Suprapubic skin (tissue), 4 donors: Measurements from ENCODE around the gene NOA1. TPM values are rescaled to one million over a fixed set of nuclear protein-coding genes. Genes with fewer than 3 reads are reported as not detected.

Source experiments
- DNase-seq, 2 donors: peaks; one replicate each; pipeline ENCODE4 v3.0.0-alpha.2; 2019; ENCODE audit warnings: low spot score in 2 of 2
- H3K27ac ChIP-seq: fragments of 200-600 bp; sonication (generic); one replicate; pipeline ENCODE4 v1.5.1; 2019
- H3K27me3 ChIP-seq: fragments of 200-600 bp; sonication (generic); one replicate; pipeline ENCODE4 v1.5.1; 2019
- H3K36me3 ChIP-seq: fragments of 200-600 bp; sonication (generic); one replicate; pipeline ENCODE4 v1.5.1; 2019
- H3K4me1 ChIP-seq: fragments of 200-600 bp; sonication (generic); one replicate; pipeline ENCODE4 v1.5.1; 2019
- H3K4me3 ChIP-seq: fragments of 200-600 bp; sonication (generic); one replicate; pipeline ENCODE4 v1.5.1; 2019; ENCODE audit warnings: mild to moderate bottlenecking
- H3K9me3 ChIP-seq: fragments of 200-600 bp; sonication (generic); one replicate; pipeline ENCODE4 v1.5.1; 2019
- CTCF ChIP-seq, 2 donors: fragments of 200-600 bp in 1 of 2; fragments of 450-650 bp in 1 of 2; sonication (generic) in 1 of 2; IDR thresholded peaks; one replicate each; pipeline ENCODE4 v1.5.1; 2016 to 2019; ENCODE audit warnings: antibody characterized with exemption in 2 of 2, mild to moderate bottlenecking in 1 of 2, moderate library complexity in 1 of 2
- EP300 ChIP-seq: sonication (generic); formaldehyde crosslinking; IDR thresholded peaks from one replicate; pipeline ENCODE4 v1.6.1; 2017; ENCODE audit warnings: antibody characterized with exemption
- POLR2A ChIP-seq, 2 donors: fragments of 450-650 bp; IDR thresholded peaks; one replicate each; pipeline ENCODE4 v1.6.1; 2017; ENCODE audit warnings: antibody characterized with exemption in 2 of 2, mild to moderate bottlenecking in 2 of 2, moderate library complexity in 2 of 2
- POLR2AphosphoS5 ChIP-seq, 3 donors: sonication (generic); formaldehyde crosslinking; IDR thresholded peaks; one replicate each; pipeline ENCODE4 v1.6.1; 2017; ENCODE audit warnings: antibody characterized with exemption in 3 of 3
- WGBS: methylation state at CpG from one replicate; pipeline ENCODE4 v1.1.5; 2018; 5-methylcytosine and 5-hydroxymethylcytosine counted together
- total RNA-seq, 4 donors: library from RNA; depleted of rRNA; stranded (reverse); fragments of >200 nt; gene quantifications; one replicate each; pipeline ENCODE4 v1.1.0, GENCODE V29; 2016

NOA1 gene
- 10 to 100 TPM; 26.8 to 32.3 (median 30.1) TPM for total RNA-seq

GRCh38 chr4:56977321-56978012 is at the start of gene NOA1:
Gene NOA1, minus strand, starts transcription at chr4:56977606. Its CDS starts 21 bp downstream, at chr4:56977585.
- H3K9me3 ChIP-seq, result peaks cover 4% of the 10 kb centered on the region
- DNase-seq, result peak; percentile 97 to 99
- peak within 1 kb of the TSS; percentile 69 for H3K4me3 ChIP-seq
- peak within 1 kb of the TSS; percentile 93 for H3K27ac ChIP-seq
- WGBS, result 1% methylated on average over 31 of the region's 51 CpGs
- peaks cover 56% of the 10 kb centered on the region for H3K4me1 ChIP-seq
- no peaks in the 10 kb centered on the region for H3K27me3 ChIP-seq
- H3K36me3 ChIP-seq, result peaks cover 23% of the 10 kb centered on the region
- TF ChIP-seq CTCF (IDR thresholded peaks at IDR 0.05) (no peak), EP300 (no peak), POLR2AphosphoS5 (IDR thresholded peaks at IDR 0.05) (peak in 1 of 3 donors; percentile 25), POLR2A (IDR thresholded peaks at IDR 0.05) (peak in 1 of 2 donors; percentile 56)

- Histone ChIP-seq H3K36me3 (peaks cover 90% of the 10 kb centered on the region), H3K9me3 (no peaks in the 10 kb centered on the region), H3K27me3 (no peaks in the 10 kb centered on the region), H3K4me1 (no peaks in the 10 kb centered on the region), H3K4me3 (no peak overlapping the region), H3K27ac (no peak overlapping the region)
- 84% methylated on average over 4 of the region's 4 CpGs for whole genome bisulfite sequencing
- no peak for TF ChIP-seq CTCF (IDR thresholded peaks at IDR 0.05)
- no peak for DNase-seq
These were observed 45.7 kb upstream of the NOA1 start for GRCh38 chr4:57023104-57023503.

GRCh38 chr4:57020467-57021101 is 43.2 kb upstream of the NOA1 start:
- Histone ChIP-seq H3K4me1 (no peaks in the 10 kb centered on the region), H3K27ac (no peak overlapping the region), H3K9me3 (no peaks in the 10 kb centered on the region), H3K36me3 (peaks cover 86% of the 10 kb centered on the region), H3K27me3 (no peaks in the 10 kb centered on the region), H3K4me3 (no peak overlapping the region)
- no peak for TF ChIP-seq POLR2A (IDR thresholded peaks at IDR 0.05)
- TF ChIP-seq EP300, result no peak
- no peak for TF ChIP-seq POLR2AphosphoS5 (IDR thresholded peaks at IDR 0.05)
- no peak for TF ChIP-seq CTCF (IDR thresholded peaks at IDR 0.05)
- no peak for DNase-seq
- 97% methylated on average over 5 of the region's 5 CpGs for WGBS

- Histone ChIP-seq H3K4me3 (no peak overlapping the region), H3K4me1 (no peaks in the 10 kb centered on the region), H3K27me3 (no peaks in the 10 kb centered on the region), H3K9me3 (no peaks in the 10 kb centered on the region), H3K36me3 (peaks cover 86% of the 10 kb centered on the region), H3K27ac (no peak overlapping the region)
- DNase-seq, result no peak
- TF ChIP-seq CTCF (IDR thresholded peaks at IDR 0.05) (no peak), POLR2A (IDR thresholded peaks at IDR 0.05) (no peak), POLR2AphosphoS5 (IDR thresholded peaks at IDR 0.05) (no peak), EP300 (no peak)
These were observed 41.6 kb upstream of the NOA1 start for GRCh38 chr4:57018980-57019379.

GRCh38 chr4:57013543-57014120 is 36.2 kb upstream of the NOA1 start:
- no peaks in the 10 kb centered on the region for H3K9me3 ChIP-seq
- H3K27ac ChIP-seq, result no peak overlapping the region
- DNase-seq, result no peak
- H3K36me3 ChIP-seq, result peaks cover 89% of the 10 kb centered on the region
- 85% methylated on average over 4 of the region's 4 CpGs for WGBS
- no peak for TF ChIP-seq CTCF (IDR thresholded peaks at IDR 0.05)
- TF ChIP-seq POLR2AphosphoS5 (IDR thresholded peaks at IDR 0.05), result no peak
- H3K27me3 ChIP-seq, result no peaks in the 10 kb centered on the region
- H3K4me1 ChIP-seq, result no peaks in the 10 kb centered on the region
- H3K4me3 ChIP-seq, result no peak overlapping the region
